ENCODE results near the gene VKORC1L1.
"Not testable (repeated sequence)": the region's sequence is repeated elsewhere in the genome, so short reads cannot be mapped to it uniquely, and the experiment has no call there.

VKORC1L1 gene

DNA sequence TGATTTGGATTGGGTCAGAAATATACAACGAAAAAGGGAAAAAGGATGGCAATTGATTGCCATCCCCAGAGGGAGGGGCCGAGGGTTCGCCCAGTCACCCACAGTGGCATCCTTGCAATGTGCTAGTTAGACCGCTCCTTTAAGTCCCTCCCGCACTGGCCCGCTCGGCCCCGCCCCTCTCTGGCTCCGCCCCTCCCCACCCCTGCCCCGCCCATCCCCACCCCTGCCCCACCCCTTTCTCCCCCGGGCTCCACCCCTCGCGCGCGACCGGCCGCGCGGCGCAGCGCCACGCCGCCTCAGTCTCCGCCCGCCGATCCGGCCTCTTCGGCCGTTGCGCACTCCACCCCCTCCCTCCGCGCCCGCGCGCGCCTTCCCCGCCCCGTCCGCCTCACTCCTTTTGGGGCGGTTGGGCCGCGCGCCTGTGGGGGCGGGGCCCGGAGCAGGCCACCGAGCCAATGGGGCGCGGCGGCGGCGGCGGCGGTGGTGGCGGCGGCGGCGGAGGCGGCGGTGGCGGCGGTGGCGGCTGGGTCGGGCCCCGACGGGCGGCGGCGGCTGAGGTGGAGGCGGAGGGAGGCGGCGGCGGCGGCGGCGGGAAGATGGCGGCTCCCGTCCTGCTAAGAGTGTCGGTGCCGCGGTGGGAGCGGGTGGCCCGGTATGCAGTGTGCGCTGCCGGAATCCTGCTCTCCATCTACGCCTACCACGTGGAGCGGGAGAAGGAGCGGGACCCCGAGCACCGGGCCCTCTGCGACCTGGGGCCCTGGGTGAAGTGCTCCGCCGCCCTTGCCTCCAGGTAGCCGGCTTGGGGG, at the start of gene VKORC1L1:
VKORC1L1 (plus strand) TSS at position 299 of the 806 bp plus-strand sequence; CDS start at position 597, 298 bp downstream.
- DNase-seq: peak; percentile 93 to 95

DNA sequence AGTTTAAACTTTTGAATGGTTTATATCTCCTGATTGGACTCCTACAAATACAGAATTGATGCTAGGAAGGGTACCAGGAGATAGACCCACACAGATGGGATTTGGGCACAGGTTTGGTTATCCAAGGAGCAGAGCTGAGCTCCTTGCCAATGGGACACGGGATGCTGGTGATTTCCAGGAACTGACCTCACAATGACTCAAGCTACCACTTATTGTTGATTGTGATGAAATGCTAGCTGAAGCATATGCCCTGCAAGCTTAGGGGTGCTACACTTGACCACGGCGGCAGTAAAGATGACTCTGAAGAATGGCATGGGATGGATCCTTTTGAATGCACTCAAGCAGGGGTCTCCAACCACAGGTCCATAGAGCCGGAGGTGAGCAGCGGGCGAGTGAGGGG, 45.5 kb upstream of the VKORC1L1 start:
- DNase-seq: no peak

GRCh38 chr7:65832281-65832680, 40.6 kb upstream of the VKORC1L1 start:
- DNase-seq: no peak

DNA sequence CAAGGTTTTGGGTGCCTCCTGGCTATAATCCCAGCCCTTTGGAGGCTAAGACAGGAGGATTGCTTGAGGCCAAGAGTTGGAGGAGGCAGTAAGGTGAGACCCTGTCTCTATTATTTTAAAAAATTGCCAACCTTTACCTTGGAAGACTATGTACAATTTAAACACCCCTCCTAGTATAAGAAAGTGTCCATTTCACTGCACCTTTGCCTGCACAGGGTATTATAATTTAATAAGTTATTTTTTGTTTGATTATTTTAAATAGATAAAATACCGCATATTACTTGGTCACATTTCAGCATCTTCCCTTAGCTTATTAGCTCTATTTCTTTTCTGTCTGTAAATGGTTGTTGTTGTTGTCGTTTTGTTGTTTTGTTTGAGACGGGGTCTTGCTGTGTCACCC, 36.2 kb upstream of the VKORC1L1 start:
- not testable (repeated sequence) for DNase-seq

DNA sequence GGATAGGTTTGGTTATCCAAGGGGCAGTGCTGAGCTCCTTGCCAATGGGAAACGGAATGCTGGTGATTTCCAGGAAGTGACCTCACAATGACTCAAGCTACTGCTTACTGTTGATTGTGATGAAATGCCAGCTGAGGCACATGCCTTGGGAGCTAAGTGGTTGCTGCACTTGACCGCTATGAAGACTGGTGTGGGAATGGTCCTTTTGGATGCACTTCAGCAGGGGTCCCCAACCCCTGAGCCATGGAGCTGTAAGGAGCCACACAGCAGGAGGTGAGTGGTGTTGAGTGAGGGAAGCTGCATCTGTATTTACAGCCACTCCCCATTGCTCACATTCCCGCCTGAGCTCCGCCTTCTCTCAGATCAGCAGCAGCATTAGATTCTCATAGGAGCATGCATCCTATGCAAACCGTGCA, 35.3 kb upstream of the VKORC1L1 start:
- DNase-seq: not testable (repeated sequence)

DNA sequence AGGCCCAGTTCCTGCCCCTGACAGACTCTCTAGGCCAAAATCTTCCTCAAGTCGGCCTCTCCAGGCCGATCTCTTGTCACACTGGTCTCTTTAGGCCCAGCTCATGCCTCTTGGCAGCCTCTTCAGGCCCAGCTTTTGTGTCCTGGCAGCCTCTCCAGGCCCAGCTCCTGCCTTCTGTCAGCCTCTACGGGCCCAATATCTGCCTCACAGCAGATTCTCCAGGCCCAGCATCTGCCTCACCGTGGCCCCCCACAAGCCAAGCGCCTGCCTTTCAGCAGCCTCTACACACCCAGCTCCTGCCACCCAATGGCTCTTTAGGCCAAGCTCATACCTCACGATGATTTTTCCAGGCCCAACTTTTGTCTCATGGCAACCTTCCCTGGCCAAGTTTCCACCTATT, 33.0 kb upstream of the VKORC1L1 start:
- no peak for DNase-seq

GRCh38 chr7:65840446-65840845, 32.4 kb upstream of the VKORC1L1 start:
- DNase-seq: peak; percentile 17 to 39

DNA sequence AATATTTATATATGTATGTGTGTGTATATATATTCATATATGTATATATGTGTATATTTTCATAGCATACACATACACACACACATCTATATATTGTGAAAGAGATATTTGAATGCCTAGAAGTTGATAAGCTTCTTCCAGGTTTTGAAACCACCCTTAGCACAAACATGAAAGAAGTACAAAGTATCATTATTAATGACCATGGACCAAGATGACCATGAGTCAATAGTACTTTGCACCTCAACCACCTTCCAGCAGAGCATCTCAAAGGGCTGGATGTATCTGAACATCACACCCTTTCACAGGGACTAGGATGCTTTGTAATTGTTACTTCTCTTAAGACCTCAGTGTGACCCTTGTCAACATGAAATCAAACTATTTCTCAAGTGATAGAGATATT, 29.3 kb upstream of the VKORC1L1 start:
- DNase-seq: not testable (repeated sequence)

- no peak for DNase-seq
Observed at GRCh38 chr7:65846008-65846570, 26.8 kb upstream of the VKORC1L1 start.

DNA sequence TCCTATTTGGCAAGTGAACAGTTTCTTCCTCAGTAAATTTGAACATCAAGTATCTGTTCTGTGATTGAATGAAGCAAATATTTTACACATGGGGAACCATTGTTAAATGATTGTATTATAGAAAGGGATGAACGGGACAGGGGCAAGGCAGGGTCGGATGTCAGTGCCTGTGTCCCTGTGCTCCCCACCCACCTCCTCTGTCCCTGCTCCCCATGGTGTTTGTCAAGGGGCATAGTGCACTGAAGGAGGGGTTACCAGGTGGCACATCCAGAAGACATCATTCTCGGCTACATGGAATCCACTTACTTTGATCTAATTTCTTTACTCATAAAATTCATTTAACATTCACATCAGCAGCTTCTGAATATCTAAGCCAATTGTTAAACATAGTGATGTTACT, 19.4 kb upstream of the VKORC1L1 start:
- DNase-seq: not testable (repeated sequence)

DNA sequence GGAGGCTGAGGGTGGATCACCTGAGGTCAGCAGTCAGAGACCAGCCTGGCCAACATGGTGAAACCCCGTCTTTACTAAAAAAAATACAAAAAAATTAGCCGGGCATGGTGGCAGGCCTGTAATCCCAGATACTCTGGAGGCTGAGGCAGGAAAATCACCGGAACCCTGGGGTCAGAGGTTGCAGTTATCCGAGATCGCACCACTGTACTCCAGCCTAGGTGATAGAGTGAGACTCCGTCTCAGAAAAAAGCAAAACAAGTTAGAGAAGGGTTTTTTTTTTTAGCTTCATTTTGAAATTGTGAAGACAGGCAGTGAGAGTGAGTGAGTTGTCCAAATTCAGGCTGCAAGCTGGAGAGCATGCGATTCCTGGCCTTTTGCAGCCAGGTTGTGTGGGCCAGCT, 19.0 kb upstream of the VKORC1L1 start:
- DNase-seq: not testable (repeated sequence)

GRCh38 chr7:65857321-65857894, 15.5 kb upstream of the VKORC1L1 start:
- not testable (repeated sequence) for DNase-seq

DNA sequence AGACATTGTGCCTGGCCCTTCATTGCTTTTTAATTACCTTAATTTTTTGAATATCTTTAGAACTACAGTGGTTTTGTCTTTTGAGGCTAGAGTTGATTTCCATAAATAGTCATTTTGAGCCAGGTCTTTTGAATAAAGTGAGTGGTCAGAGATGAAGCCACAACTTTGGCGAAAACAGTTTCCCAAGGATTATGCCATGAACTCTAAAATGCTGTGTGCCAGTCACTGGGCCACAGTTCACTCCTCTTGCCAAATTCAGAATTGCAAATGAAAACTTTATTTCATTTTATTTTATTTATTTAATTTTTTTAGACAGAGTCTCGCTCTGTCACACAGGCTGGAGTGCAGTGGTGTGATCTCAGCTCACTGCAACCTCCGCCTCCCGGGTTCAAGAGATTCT, 14.2 kb upstream of the VKORC1L1 start:
- DNase-seq: not testable (repeated sequence)

- DNase-seq: not testable (repeated sequence)
Observed at GRCh38 chr7:65866244-65866643, 6.6 kb upstream of the VKORC1L1 start.

GRCh38 chr7:65867681-65868080, 5.2 kb upstream of the VKORC1L1 start:
- DNase-seq: not testable (repeated sequence)

GRCh38 chr7:65869312-65869711, 3.6 kb upstream of the VKORC1L1 start:
- DNase-seq: not testable (repeated sequence)

DNA sequence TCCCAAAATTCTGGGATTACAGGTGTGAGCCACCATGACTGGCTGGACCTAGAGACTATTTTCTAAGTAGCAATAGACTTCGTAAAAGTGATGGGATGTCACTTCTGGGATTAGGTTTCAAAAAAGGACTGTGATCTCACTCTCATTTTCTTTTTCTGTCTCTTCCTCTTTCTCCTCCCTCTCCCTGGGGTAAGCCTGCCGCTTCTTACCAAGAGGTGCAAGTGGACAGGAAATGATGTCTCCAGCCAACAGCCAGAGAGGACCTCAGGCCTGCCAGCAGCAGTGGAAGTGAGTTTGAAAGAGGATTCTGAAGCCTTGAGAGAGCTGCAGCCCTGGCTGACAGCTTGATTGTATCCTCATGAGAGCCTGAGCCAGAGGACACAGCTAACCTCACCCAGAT, 1.4 kb upstream of the VKORC1L1 start:
- not testable (repeated sequence) for DNase-seq

- DNase-seq: peak; percentile 29
Observed at GRCh38 chr7:65873582-65874193, 814 bp downstream of the VKORC1L1 start.

- not testable (repeated sequence) for DNase-seq
Observed at GRCh38 chr7:65875715-65876114, 2.8 kb downstream of the VKORC1L1 start.

- not testable (repeated sequence) for DNase-seq
Observed at GRCh38 chr7:65879292-65880153, 6.6 kb downstream of the VKORC1L1 start.

- DNase-seq: not testable (repeated sequence)
Observed at GRCh38 chr7:65880242-65880641, 7.4 kb downstream of the VKORC1L1 start.

- not testable (repeated sequence) for DNase-seq
Observed at GRCh38 chr7:65884983-65885382, 12.1 kb downstream of the VKORC1L1 start.
